K562 (cell line): ENCODE data around the gene TRAF3IP1. TPM values are rescaled to one million over a fixed set of nuclear protein-coding genes. Genes with fewer than 3 reads are reported as not detected.

Experiments
- ATF7 ChIP-seq: fragments of 450-650 bp; IDR thresholded peaks from 2 replicates; pipeline ENCODE4 v1.7.1; 2014; ENCODE audit warnings: mild to moderate bottlenecking, moderate library complexity
- CBFA2T3 ChIP-seq: fragments of 450-650 bp; IDR thresholded peaks from 2 replicates; pipeline ENCODE4 v1.6.1; 2017
- CHD1 ChIP-seq: fragments of 200-600 bp; sonication (generic); IDR thresholded peaks from one replicate; pipeline ENCODE4 v1.6.1; 2012; ENCODE audit warnings: mild to moderate bottlenecking, moderate library complexity, low read length, inconsistent platforms
- DDX20 ChIP-seq: fragments of 450-650 bp; IDR thresholded peaks from 2 replicates; pipeline ENCODE4 v1.6.1; 2016; ENCODE audit warnings: missing genetic modification characterization, low read depth, mild to moderate bottlenecking, missing compliant biosample characterization, moderate library complexity
- ETV1 ChIP-seq: fragments of 450-650 bp; conservative IDR thresholded peaks from 2 replicates; pipeline ENCODE4 v1.6.1; 2016; ENCODE audit warnings: missing genetic modification characterization, control low read depth, low read depth, missing compliant biosample characterization
- HLTF ChIP-seq: fragments of 450-650 bp; IDR thresholded peaks from 2 replicates; pipeline ENCODE4 v1.6.1; 2016
- NCOA6 ChIP-seq: fragments of 450-650 bp; IDR thresholded peaks from 2 replicates; pipeline ENCODE4 v1.6.1; 2017; ENCODE audit warnings: mild to moderate bottlenecking
- PHB ChIP-seq: fragments of 250-450 bp; sonication (Bioruptor Pico); IDR thresholded peaks from 2 replicates; pipeline ENCODE4 v1.5.0; 2021
- PURB ChIP-seq: sonication (generic); formaldehyde crosslinking; IDR thresholded peaks from 2 replicates; pipeline ENCODE4 v1.9.0; 2021; ENCODE audit warnings: low read depth, mild to moderate bottlenecking, missing genetic modification reagents
- RBFOX2 ChIP-seq: fragments of 200-400 bp; formaldehyde crosslinking; IDR thresholded peaks from 2 replicates; pipeline ENCODE4 v1.6.1; 2017; ENCODE audit warnings: low read depth, mild to moderate bottlenecking, low read length, moderate library complexity
- TAL1 ChIP-seq: fragments of 450-650 bp; IDR thresholded peaks from 2 replicates; pipeline ENCODE4 v1.6.1; 2016; ENCODE audit warnings: mild to moderate bottlenecking
- ZNF143 ChIP-seq: sonication (generic); formaldehyde crosslinking; IDR thresholded peaks from 2 replicates; pipeline ENCODE4 v1.9.0; 2022; ENCODE audit warnings: mild to moderate bottlenecking, missing genetic modification reagents
- polyA plus RNA-seq, 8 experiments: library from polyadenylated mRNA; depleted of rRNA in 4 of 8; stranded (reverse) in 5 of 8; unstranded in 3 of 8; fragments of >200 nt; fragmentation: Nextera tagmentation in 2 of 8; fragmentation: Illumina TruSeq in 1 of 8; extraction: Ambion mirVana in 2 of 8; extraction: Trizol in 1 of 8; gene quantifications; 2 replicates each; pipeline versions ENCODE4 v1.2.1 to v1.2.3, GENCODE V29; 2011 to 2014; ENCODE audit warnings: inconsistent platforms in 1 of 8, missing spikeins in 1 of 8
- total RNA-seq, 7 experiments: library from RNA; depleted of rRNA in 6 of 7; stranded (reverse); fragments of >200 nt in 6 of 7; fragmentation: Illumina TruSeq in 2 of 7; extraction: Trizol in 2 of 7; gene quantifications; 2 replicates each; pipeline versions ENCODE4 v1.2.1 to v1.2.3, GENCODE V29; 2011 to 2021; ENCODE audit warnings: low replicate concordance in 1 of 7
- TF ChIP-seq, protein P1 (sequence below): fragments of 450-650 bp; formaldehyde crosslinking; IDR thresholded peaks from 2 replicates; pipeline ENCODE4 v1.4.0; 2022; ENCODE audit warnings: mild to moderate bottlenecking, moderate library complexity
- TF ChIP-seq, protein P2 (sequence below): sonication (generic); formaldehyde crosslinking; IDR thresholded peaks from 2 replicates; pipeline ENCODE4 v1.8.0; 2023; ENCODE audit warnings: missing genetic modification reagents, mild to moderate bottlenecking, borderline replicate concordance
- TF ChIP-seq, protein P3 (sequence below): sonication (generic); formaldehyde crosslinking; IDR thresholded peaks from 2 replicates; pipeline ENCODE4 v1.5.0; 2020; ENCODE audit warnings: missing genetic modification reagents
- TF ChIP-seq, protein P4 (sequence below): fragments of 250-450 bp; sonication (Bioruptor Pico); IDR thresholded peaks from 2 replicates; pipeline ENCODE4 v1.5.0; 2021
- TF ChIP-seq, protein P5 (sequence below): IDR thresholded peaks from 2 replicates; pipeline ENCODE4 v1.6.1; 2012; ENCODE audit warnings: low read depth, low read length, improper control_type of control experiment, borderline replicate concordance
- TF ChIP-seq, protein P6 (sequence below), 2 experiments: fragments of 450-650 bp in 1 of 2; sonication (generic) in 1 of 2; formaldehyde crosslinking in 1 of 2; IDR thresholded peaks in 1 of 2; conservative IDR thresholded peaks in 1 of 2; 2 replicates each; pipeline versions ENCODE4 v1.6.1 to v1.8.1; 2016 to 2023; ENCODE audit warnings: mild to moderate bottlenecking in 2 of 2, moderate library complexity in 2 of 2, inconsistent platforms in 1 of 2, missing genetic modification reagents in 1 of 2

Gene TRAF3IP1
- total and polyA plus RNA-seq, 9 of the 15 experiments (the other 6 are each of a cell fraction or from before 2014, with no cell fraction given): 1.3 to 7.4 (median 3.4) TPM

DNA sequence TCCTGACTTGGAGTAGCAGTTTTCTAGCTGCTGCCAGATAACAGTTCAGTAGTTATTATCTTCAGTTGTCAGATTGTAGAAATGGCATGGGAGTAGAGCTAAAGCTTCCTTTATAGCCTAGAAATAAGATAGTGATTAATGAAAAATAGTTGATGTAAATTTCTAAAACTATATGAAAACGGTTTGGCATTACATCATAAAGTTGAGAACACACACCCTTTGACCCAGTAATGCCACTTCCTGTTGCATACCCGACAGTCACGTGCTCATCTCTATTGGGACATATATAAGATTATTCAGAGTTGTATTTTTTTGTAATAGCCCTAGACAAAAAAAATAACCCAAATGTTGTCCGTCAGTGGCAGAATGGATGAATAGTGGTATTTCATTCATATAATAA is 67.0 kb downstream of the TRAF3IP1 start (continued):
- TF ChIP-seq, protein P1, sequence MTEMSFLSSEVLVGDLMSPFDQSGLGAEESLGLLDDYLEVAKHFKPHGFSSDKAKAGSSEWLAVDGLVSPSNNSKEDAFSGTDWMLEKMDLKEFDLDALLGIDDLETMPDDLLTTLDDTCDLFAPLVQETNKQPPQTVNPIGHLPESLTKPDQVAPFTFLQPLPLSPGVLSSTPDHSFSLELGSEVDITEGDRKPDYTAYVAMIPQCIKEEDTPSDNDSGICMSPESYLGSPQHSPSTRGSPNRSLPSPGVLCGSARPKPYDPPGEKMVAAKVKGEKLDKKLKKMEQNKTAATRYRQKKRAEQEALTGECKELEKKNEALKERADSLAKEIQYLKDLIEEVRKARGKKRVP: no peak
- TF ChIP-seq PURB (no peak), DDX20 (tag) (no peak), RBFOX2 (no peak), ZNF143 (CRISPR knock-in tag) (no peak), ETV1 (tag) (no peak), HLTF (no peak), CBFA2T3 (peak; percentile 28; the same call in 1 of the 2 replicates), NCOA6 (no peak), TAL1 (peak; percentile 16; the same call in 1 of the 2 replicates), PHB (no peak), ATF7 (peak; percentile 23; the same call in 1 of the 2 replicates), CHD1 (no peak)
- TF ChIP-seq, protein P2, sequence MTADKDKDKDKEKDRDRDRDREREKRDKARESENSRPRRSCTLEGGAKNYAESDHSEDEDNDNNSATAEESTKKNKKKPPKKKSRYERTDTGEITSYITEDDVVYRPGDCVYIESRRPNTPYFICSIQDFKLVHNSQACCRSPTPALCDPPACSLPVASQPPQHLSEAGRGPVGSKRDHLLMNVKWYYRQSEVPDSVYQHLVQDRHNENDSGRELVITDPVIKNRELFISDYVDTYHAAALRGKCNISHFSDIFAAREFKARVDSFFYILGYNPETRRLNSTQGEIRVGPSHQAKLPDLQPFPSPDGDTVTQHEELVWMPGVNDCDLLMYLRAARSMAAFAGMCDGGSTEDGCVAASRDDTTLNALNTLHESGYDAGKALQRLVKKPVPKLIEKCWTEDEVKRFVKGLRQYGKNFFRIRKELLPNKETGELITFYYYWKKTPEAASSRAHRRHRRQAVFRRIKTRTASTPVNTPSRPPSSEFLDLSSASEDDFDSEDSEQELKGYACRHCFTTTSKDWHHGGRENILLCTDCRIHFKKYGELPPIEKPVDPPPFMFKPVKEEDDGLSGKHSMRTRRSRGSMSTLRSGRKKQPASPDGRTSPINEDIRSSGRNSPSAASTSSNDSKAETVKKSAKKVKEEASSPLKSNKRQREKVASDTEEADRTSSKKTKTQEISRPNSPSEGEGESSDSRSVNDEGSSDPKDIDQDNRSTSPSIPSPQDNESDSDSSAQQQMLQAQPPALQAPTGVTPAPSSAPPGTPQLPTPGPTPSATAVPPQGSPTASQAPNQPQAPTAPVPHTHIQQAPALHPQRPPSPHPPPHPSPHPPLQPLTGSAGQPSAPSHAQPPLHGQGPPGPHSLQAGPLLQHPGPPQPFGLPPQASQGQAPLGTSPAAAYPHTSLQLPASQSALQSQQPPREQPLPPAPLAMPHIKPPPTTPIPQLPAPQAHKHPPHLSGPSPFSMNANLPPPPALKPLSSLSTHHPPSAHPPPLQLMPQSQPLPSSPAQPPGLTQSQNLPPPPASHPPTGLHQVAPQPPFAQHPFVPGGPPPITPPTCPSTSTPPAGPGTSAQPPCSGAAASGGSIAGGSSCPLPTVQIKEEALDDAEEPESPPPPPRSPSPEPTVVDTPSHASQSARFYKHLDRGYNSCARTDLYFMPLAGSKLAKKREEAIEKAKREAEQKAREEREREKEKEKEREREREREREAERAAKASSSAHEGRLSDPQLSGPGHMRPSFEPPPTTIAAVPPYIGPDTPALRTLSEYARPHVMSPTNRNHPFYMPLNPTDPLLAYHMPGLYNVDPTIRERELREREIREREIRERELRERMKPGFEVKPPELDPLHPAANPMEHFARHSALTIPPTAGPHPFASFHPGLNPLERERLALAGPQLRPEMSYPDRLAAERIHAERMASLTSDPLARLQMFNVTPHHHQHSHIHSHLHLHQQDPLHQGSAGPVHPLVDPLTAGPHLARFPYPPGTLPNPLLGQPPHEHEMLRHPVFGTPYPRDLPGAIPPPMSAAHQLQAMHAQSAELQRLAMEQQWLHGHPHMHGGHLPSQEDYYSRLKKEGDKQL: no peak
- TF ChIP-seq, protein P3, sequence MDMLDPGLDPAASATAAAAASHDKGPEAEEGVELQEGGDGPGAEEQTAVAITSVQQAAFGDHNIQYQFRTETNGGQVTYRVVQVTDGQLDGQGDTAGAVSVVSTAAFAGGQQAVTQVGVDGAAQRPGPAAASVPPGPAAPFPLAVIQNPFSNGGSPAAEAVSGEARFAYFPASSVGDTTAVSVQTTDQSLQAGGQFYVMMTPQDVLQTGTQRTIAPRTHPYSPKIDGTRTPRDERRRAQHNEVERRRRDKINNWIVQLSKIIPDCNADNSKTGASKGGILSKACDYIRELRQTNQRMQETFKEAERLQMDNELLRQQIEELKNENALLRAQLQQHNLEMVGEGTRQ (CRISPR knock-in tag): 0 out of 2 replicates have a peak, but pooled peaks have one; percentile 17
- TF ChIP-seq, protein P4, sequence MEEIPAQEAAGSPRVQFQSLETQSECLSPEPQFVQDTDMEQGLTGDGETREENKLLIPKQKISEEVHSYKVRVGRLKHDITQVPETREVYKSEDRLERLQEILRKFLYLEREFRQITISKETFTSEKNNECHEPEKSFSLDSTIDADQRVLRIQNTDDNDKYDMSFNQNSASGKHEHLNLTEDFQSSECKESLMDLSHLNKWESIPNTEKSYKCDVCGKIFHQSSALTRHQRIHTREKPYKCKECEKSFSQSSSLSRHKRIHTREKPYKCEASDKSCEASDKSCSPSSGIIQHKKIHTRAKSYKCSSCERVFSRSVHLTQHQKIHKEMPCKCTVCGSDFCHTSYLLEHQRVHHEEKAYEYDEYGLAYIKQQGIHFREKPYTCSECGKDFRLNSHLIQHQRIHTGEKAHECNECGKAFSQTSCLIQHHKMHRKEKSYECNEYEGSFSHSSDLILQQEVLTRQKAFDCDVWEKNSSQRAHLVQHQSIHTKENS: no peak
- TF ChIP-seq, protein P5, sequence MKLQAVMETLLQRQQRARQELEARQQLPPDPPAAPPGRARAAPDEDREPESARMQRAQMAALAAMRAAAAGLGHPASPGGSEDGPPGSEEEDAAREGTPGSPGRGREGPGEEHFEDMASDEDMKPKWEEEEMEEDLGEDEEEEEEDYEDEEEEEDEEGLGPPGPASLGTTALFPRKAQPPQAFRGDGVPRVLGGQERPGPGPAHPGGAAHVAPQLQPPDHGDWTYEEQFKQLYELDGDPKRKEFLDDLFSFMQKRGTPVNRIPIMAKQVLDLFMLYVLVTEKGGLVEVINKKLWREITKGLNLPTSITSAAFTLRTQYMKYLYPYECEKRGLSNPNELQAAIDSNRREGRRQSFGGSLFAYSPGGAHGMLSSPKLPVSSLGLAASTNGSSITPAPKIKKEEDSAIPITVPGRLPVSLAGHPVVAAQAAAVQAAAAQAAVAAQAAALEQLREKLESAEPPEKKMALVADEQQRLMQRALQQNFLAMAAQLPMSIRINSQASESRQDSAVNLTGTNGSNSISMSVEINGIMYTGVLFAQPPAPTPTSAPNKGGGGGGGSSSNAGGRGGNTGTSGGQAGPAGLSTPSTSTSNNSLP: no peak
- TF ChIP-seq, protein P6, sequence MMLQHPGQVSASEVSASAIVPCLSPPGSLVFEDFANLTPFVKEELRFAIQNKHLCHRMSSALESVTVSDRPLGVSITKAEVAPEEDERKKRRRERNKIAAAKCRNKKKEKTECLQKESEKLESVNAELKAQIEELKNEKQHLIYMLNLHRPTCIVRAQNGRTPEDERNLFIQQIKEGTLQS (IDR thresholded peaks at IDR 0.05): 0 out of 2 replicates have a peak, but pooled peaks have one; percentile 9
- TF ChIP-seq, protein P6 (CRISPR knock-in tag; conservative IDR thresholded peaks at IDR 0.05): no peak
